Activated CD4-positive, alpha-beta memory T cell treated with anti-CD3 and anti-CD28 coated beads for 36 hours (primary cell): ENCODE measurements around the gene ABI1. TPM values are rescaled to one million over a fixed set of nuclear protein-coding genes. Genes with fewer than 3 reads are reported as not detected.
A peak's percentile ranks its signal among the peaks of the same experiment; 100 is the strongest.
"Not testable (repeated sequence)": the region's sequence is repeated elsewhere in the genome, so short reads cannot be mapped to it uniquely, and the experiment has no call there.

Source experiments
- CTCF ChIA-PET: fragments of 350-600 bp; sonication (Branson Sonifier 250); formaldehyde crosslinking; loops from one replicate; lab custom pipeline; 2021; ENCODE audit warnings: antibody characterized with exemption, inconsistent platforms; lab: Charles Lee
- POLR2A ChIA-PET: fragments of 350-600 bp; sonication (Branson Sonifier 250); formaldehyde crosslinking; loops from one replicate; lab custom pipeline; 2021; ENCODE audit warnings: antibody characterized with exemption; lab: Charles Lee
- DNase-seq: peaks from one replicate; pipeline ENCODE4 v3.0.0-alpha.2; 2020
- H3K27ac Mint-ChIP-seq: one replicate; pipeline ENCODE4 v1.8.0; 2021; ENCODE audit warnings: mixed read lengths
- H3K27me3 Mint-ChIP-seq: one replicate; pipeline ENCODE4 v1.8.0; 2021; ENCODE audit warnings: mixed read lengths
- H3K36me3 Mint-ChIP-seq: one replicate; pipeline ENCODE4 v1.8.0; 2021; ENCODE audit warnings: mixed read lengths
- H3K4me1 Mint-ChIP-seq: one replicate; pipeline ENCODE4 v1.8.0; 2021; ENCODE audit warnings: low read depth, mixed read lengths
- H3K4me3 Mint-ChIP-seq: one replicate; pipeline ENCODE4 v1.8.0; 2021; ENCODE audit warnings: mild to moderate bottlenecking, mixed read lengths
- H3K9me3 Mint-ChIP-seq: one replicate; pipeline ENCODE4 v1.8.0; 2021; ENCODE audit warnings: mixed read lengths
- intact Hi-C: fragments of 100-400 bp; cut with micrococcal nuclease; formaldehyde crosslinking; loops from one replicate; pipeline ENCODE4 v1.15.1; 2023
- total RNA-seq, 2 experiments: library from RNA; stranded (reverse); gene quantifications; one replicate each; pipeline ENCODE4 v1.2.3, GENCODE V29; 2021

ABI1 gene
- 10 to 100 TPM; 55.5 to 56.2 TPM for total RNA-seq

- CTCF ChIA-PET = interaction anchor here (0.6 to 4.0 kb wide), 20 partner anchors 9 to 485 kb away, joined by 3 to 25 read pairs (median 4); partner anchors contain the start of gene PDSS1
- H3K27ac Mint-ChIP-seq = peak within 1 kb of the TSS; percentile 96
- DNase-seq = peak; percentile 98
- peak within 1 kb of the TSS; percentile 90 for H3K4me3 Mint-ChIP-seq
- intact Hi-C loops = loop anchor here (1.0 to 5.0 kb wide), 15 partner anchors 9 to 1844 kb away; partner anchors contain the start of genes ANKRD26, APBB1IP, ENKUR and PDSS1
- H3K27me3 Mint-ChIP-seq = no peaks in the 10 kb centered on the region
- POLR2A ChIA-PET = interaction anchor here (0.9 to 1.5 kb wide), 5 partner anchors 13 to 164 kb away, joined by 3 to 4 read pairs (median 4); no protein-coding TSS in a partner anchor
- no peaks in the 10 kb centered on the region for H3K9me3 Mint-ChIP-seq
- peaks cover 2% of the 10 kb centered on the region for H3K36me3 Mint-ChIP-seq
- H3K4me1 Mint-ChIP-seq = peaks cover 26% of the 10 kb centered on the region
Observed at GRCh38 chr10:26860443-26861204, at the start of gene ABI1. Gene ABI1 (minus strand): TSS chr10:26860958. CDS start chr10:26860863, 95 bp downstream.

GRCh38 chr10:26909753-26910152 is 49.0 kb upstream of the ABI1 start:
- Mint-ChIP-seq H3K9me3 (no peaks in the 10 kb centered on the region), H3K36me3 (no peaks in the 10 kb centered on the region), H3K27ac (no peak overlapping the region), H3K4me1 (no peaks in the 10 kb centered on the region), H3K27me3 (no peaks in the 10 kb centered on the region), H3K4me3 (no peak overlapping the region)
- intact Hi-C loops = no loop called here
- ChIA-PET POLR2A (no interaction called here), CTCF (no interaction called here)
- DNase-seq = no peak

GRCh38 chr10:26905253-26905781 is 44.6 kb upstream of the ABI1 start:
- H3K27me3 Mint-ChIP-seq, DNase-seq, H3K36me3 Mint-ChIP-seq, H3K4me1 Mint-ChIP-seq, CTCF ChIA-PET, POLR2A ChIA-PET, intact Hi-C loops, H3K4me3 Mint-ChIP-seq, H3K27ac Mint-ChIP-seq, H3K9me3 Mint-ChIP-seq: not testable (repeated sequence)

- Mint-ChIP-seq H3K27ac (no peak overlapping the region), H3K9me3 (no peaks in the 10 kb centered on the region), H3K4me3 (no peak overlapping the region), H3K27me3 (no peaks in the 10 kb centered on the region), H3K36me3 (no peaks in the 10 kb centered on the region), H3K4me1 (no peaks in the 10 kb centered on the region)
- intact Hi-C loops = no loop called here
- ChIA-PET POLR2A (no interaction called here), CTCF (no interaction called here)
- DNase-seq = no peak
Observed at GRCh38 chr10:26903431-26904217, 42.9 kb upstream of the ABI1 start.

GRCh38 chr10:26892306-26892923 is 31.7 kb upstream of the ABI1 start:
- CTCF ChIA-PET, H3K9me3 Mint-ChIP-seq, H3K4me1 Mint-ChIP-seq, intact Hi-C loops, DNase-seq, POLR2A ChIA-PET, H3K36me3 Mint-ChIP-seq, H3K27ac Mint-ChIP-seq, H3K4me3 Mint-ChIP-seq: not testable (repeated sequence)
- H3K27me3 Mint-ChIP-seq = peaks cover 11% of the 10 kb centered on the region

GRCh38 chr10:26890956-26891355 is 30.2 kb upstream of the ABI1 start:
- H3K9me3 Mint-ChIP-seq = peaks cover 9% of the 10 kb centered on the region
- no peaks in the 10 kb centered on the region for H3K36me3 Mint-ChIP-seq
- peak; percentile 66 for DNase-seq
- ChIA-PET CTCF (interaction anchor here (2.5 kb wide), 1 partner anchor 165 kb away, joined by 8 read pairs; no protein-coding TSS in a partner anchor), POLR2A (no interaction called here)
- H3K27ac Mint-ChIP-seq = no peak overlapping the region
- peaks cover 6% of the 10 kb centered on the region for H3K27me3 Mint-ChIP-seq
- intact Hi-C loops = loop anchor here (1.0 kb wide), 1 partner anchor 394 kb away; no protein-coding TSS in a partner anchor
- H3K4me3 Mint-ChIP-seq = no peak overlapping the region
- no peaks in the 10 kb centered on the region for H3K4me1 Mint-ChIP-seq

GRCh38 chr10:26887611-26888215 is 27.0 kb upstream of the ABI1 start:
- CTCF ChIA-PET = interaction anchor here (0.6 kb wide), 1 partner anchor 263 kb away, joined by 3 read pairs; no protein-coding TSS in a partner anchor
- intact Hi-C loops = no loop called here

GRCh38 chr10:26881600-26882331 is 21.0 kb upstream of the ABI1 start:
- Mint-ChIP-seq H3K4me1 (no peaks in the 10 kb centered on the region), H3K27me3 (peaks cover 12% of the 10 kb centered on the region), H3K36me3 (no peaks in the 10 kb centered on the region), H3K9me3 (no peaks in the 10 kb centered on the region), H3K4me3 (no peak overlapping the region), H3K27ac (no peak overlapping the region)
- no peak for DNase-seq
- ChIA-PET POLR2A (interaction anchor here (1.2 kb wide), 1 partner anchor 20 kb away, joined by 3 read pairs; no protein-coding TSS in a partner anchor), CTCF (interaction anchor here (0.6 to 6.0 kb wide), 22 partner anchors 8 to 547 kb away, joined by 3 to 131 read pairs (median 4); partner anchors contain the start of gene ABI1)
- intact Hi-C loops = loop anchor here (1.0 to 2.0 kb wide), 5 partner anchors 20 to 547 kb away; no protein-coding TSS in a partner anchor

More at GRCh38 chr10:26887611-26888215, 27.0 kb upstream of the ABI1 start:
- Mint-ChIP-seq H3K27ac (no peak overlapping the region), H3K36me3 (no peaks in the 10 kb centered on the region), H3K9me3 (peaks cover 3% of the 10 kb centered on the region), H3K27me3 (peaks cover 10% of the 10 kb centered on the region), H3K4me1 (no peaks in the 10 kb centered on the region), H3K4me3 (no peak overlapping the region)
- DNase-seq = no peak
- POLR2A ChIA-PET = no interaction called here

GRCh38 chr10:26879744-26880143 is 19.0 kb upstream of the ABI1 start:
- no peak for DNase-seq
- ChIA-PET CTCF (interaction anchor here (6.0 kb wide), 1 partner anchor 153 kb away, joined by 131 read pairs; no protein-coding TSS in a partner anchor), POLR2A (no interaction called here)
- no peaks in the 10 kb centered on the region for H3K36me3 Mint-ChIP-seq
- H3K27me3 Mint-ChIP-seq = peaks cover 10% of the 10 kb centered on the region
- intact Hi-C loops = no loop called here
- no peak overlapping the region for H3K4me3 Mint-ChIP-seq
- no peaks in the 10 kb centered on the region for H3K4me1 Mint-ChIP-seq
- no peaks in the 10 kb centered on the region for H3K9me3 Mint-ChIP-seq
- H3K27ac Mint-ChIP-seq = no peak overlapping the region

- Mint-ChIP-seq H3K27me3 (no peaks in the 10 kb centered on the region), H3K36me3 (no peaks in the 10 kb centered on the region), H3K4me3 (no peak overlapping the region), H3K9me3 (no peaks in the 10 kb centered on the region), H3K4me1 (peaks cover 8% of the 10 kb centered on the region), H3K27ac (no peak overlapping the region)
- intact Hi-C loops = no loop called here
- POLR2A ChIA-PET = no interaction called here
- CTCF ChIA-PET = interaction anchor here (2.2 kb wide), 1 partner anchor 145 kb away, joined by 9 read pairs; no protein-coding TSS in a partner anchor
- DNase-seq = no peak
Observed at GRCh38 chr10:26870766-26871165, 10.0 kb upstream of the ABI1 start.
